ENCODE data around the gene METTL25B. TPM values are rescaled to one million over a fixed set of nuclear protein-coding genes. Genes with fewer than 3 reads are reported as not detected.

METTL25B gene
- 48.9 TPM for polyA plus RNA-seq (2013, experiment 1 of 2)
- 45.3 TPM for polyA plus RNA-seq (2013, experiment 2 of 2)

DNA sequence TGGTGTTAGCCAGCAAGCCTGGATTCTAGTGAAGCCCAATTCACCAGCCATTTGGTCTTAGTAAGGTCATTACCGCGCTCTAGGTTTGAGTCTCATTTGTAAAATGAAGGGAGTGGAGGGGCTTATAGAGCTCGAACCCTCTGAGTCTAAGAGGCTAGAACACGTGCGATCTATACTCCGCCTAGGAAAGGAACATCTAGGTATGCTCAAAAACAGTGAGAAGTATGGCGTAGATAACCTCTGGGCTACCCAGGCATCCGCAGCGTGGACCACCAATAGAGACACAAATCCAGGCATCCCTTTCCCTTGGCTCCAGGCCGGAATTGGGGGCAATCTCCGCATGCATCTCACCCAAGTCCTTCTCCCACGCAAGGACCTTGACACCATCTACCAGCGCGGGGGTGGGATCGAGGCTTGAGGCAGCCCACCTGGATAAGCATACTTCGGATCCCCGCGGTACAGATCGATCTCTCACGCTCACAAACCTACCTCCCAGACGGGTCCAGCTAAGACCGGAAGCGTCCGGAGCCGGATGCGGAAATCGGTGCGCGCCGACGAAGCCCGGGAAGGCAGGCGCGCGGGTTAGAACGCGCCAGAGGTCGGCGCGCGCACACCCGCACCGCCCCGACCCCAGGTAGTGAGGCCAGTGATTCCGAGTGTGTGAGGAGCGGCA is at the start of gene METTL25B:
Gene METTL25B (plus strand): TSS at position 544 of the 673 bp plus-strand sequence. CDS start 636 bp downstream, outside the sequence.
- peak within 1 kb of the TSS; percentile 67 for H2AK5ac ChIP-seq (ENCODE audit: low read depth, low read length)
- H3K23ac ChIP-seq (ENCODE audit: low read depth, low read length, poor library complexity): peak within 1 kb of the TSS; percentile 65
- no peak within 1 kb of the TSS for H2BK12ac ChIP-seq (ENCODE audit: low read length)
- peak within 1 kb of the TSS; percentile 88 to 95 for H3K4me3 ChIP-seq (ENCODE audit: low read length in 2 of 2)
- H3K27ac ChIP-seq (replicated peaks; ENCODE audit: low read length): peak within 1 kb of the TSS; percentile 59
- H3K79me1 ChIP-seq (ENCODE audit: low read depth, low read length): peaks cover 5% of the 10 kb centered on the region
- H2AFZ ChIP-seq (ENCODE audit: low read length): peak within 1 kb of the TSS; percentile 91
- peaks cover 15 to 30% of the 10 kb centered on the region in 2 donors for H3K4me1 ChIP-seq (ENCODE audit: control insufficient read depth in 2 of 2, insufficient read depth in 1 of 2, low read depth in 1 of 2, low read length in 2 of 2)
- peak within 1 kb of the TSS; percentile 91 for H3K18ac ChIP-seq (ENCODE audit: low read length)
- H3K9ac ChIP-seq (ENCODE audit: low read depth, low read length, poor library complexity): peak within 1 kb of the TSS; percentile 96
- H3K27me3 ChIP-seq (ENCODE audit: control insufficient read depth in 3 of 3, insufficient read depth in 3 of 3, low read depth in 1 of 3, low read length in 3 of 3): no peaks in the 10 kb centered on the region
- H3K36me3 ChIP-seq (replicated peaks in 1 of 2; ENCODE audit: control insufficient read depth in 2 of 2, insufficient read depth in 2 of 2, low read length in 2 of 2): peaks cover 27 to 61% of the 10 kb centered on the region in 2 donors
- H3K4ac ChIP-seq (ENCODE audit: low read length): no peak within 1 kb of the TSS
- peak within 1 kb of the TSS; percentile 89 for H3K4me2 ChIP-seq (ENCODE audit: insufficient read depth, low read length, poor library complexity, severe bottlenecking)
- no peaks in the 10 kb centered on the region for H3K9me3 ChIP-seq (replicated peaks in 1 of 2; ENCODE audit: control insufficient read depth in 2 of 2, insufficient read depth in 1 of 2, low read depth in 1 of 2, low read length in 2 of 2)
- no peak within 1 kb of the TSS for H3K14ac ChIP-seq (ENCODE audit: low read length)
- no peak within 1 kb of the TSS for H2BK15ac ChIP-seq (ENCODE audit: low read length)
- DNase-seq (ENCODE audit: low spot score): peak; percentile 76
- H2BK5ac ChIP-seq (ENCODE audit: low read length): peak within 1 kb of the TSS; percentile 82
- no CpG with 5 or more reads among the region's 46 CpGs for WGBS, 2 donors (ENCODE audit: extremely low coverage in 2 of 2, insufficient read length in 2 of 2, insufficient replicate concordance in 1 of 2)
- H2BK120ac ChIP-seq (ENCODE audit: low read depth, low read length): no peak within 1 kb of the TSS
- H4K91ac ChIP-seq (ENCODE audit: low read depth, low read length, poor library complexity): no peak within 1 kb of the TSS
- H4K8ac ChIP-seq (ENCODE audit: low read depth, low read length): no peak within 1 kb of the TSS

DNA sequence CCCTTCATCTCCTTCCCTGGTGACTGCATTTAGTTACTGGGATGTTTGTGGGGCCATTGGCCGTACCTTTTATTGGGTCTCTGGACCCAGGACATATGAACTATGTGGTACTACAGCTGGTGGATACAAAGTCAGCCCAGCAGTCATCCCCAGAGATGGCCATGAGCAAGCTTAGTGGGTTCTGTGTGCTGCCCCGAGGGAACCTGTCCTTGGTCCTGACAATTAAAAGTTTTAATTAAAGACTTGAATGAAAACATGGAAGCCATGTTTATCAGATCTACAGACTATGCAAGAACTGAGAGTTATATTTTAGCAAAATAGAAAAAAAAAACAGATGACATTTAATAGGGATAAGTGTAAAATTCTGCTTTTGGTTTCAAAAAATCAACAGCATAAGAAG is 48.2 kb upstream of the METTL25B start:
- H3K4ac ChIP-seq (ENCODE audit: low read length): no peak overlapping the region
- no peak overlapping the region for H2BK5ac ChIP-seq (ENCODE audit: low read length)
- no peak overlapping the region for H2BK15ac ChIP-seq (ENCODE audit: low read length)
- H4K8ac ChIP-seq (ENCODE audit: low read depth, low read length): no peak overlapping the region
- no peaks in the 10 kb centered on the region for H3K9me3 ChIP-seq (replicated peaks in 1 of 2; ENCODE audit: control insufficient read depth in 2 of 2, insufficient read depth in 1 of 2, low read depth in 1 of 2, low read length in 2 of 2)
- H3K4me3 ChIP-seq (ENCODE audit: low read length in 2 of 2): no peak overlapping the region
- WGBS, 2 donors (ENCODE audit: extremely low coverage in 2 of 2, insufficient read length in 2 of 2, insufficient replicate concordance in 1 of 2): no CpG with 5 or more reads among the region's 2 CpGs
- H3K4me1 ChIP-seq (ENCODE audit: control insufficient read depth in 2 of 2, insufficient read depth in 1 of 2, low read depth in 1 of 2, low read length in 2 of 2): peaks cover 8 to 13% of the 10 kb centered on the region in 2 donors
- H3K4me2 ChIP-seq (ENCODE audit: insufficient read depth, low read length, poor library complexity, severe bottlenecking): no peak overlapping the region
- no peak overlapping the region for H3K23ac ChIP-seq (ENCODE audit: low read depth, low read length, poor library complexity)
- H4K91ac ChIP-seq (ENCODE audit: low read depth, low read length, poor library complexity): no peak overlapping the region
- no peak overlapping the region for H2AK5ac ChIP-seq (ENCODE audit: low read depth, low read length)
- H3K27ac ChIP-seq (replicated peaks; ENCODE audit: low read length): no peak overlapping the region
- no peak overlapping the region for H2AFZ ChIP-seq (ENCODE audit: low read length)
- H3K27me3 ChIP-seq (ENCODE audit: control insufficient read depth in 3 of 3, insufficient read depth in 3 of 3, low read depth in 1 of 3, low read length in 3 of 3): peaks cover 0 to 58% (median 0%) of the 10 kb centered on the region in 3 experiments
- no peak overlapping the region for H3K9ac ChIP-seq (ENCODE audit: low read depth, low read length, poor library complexity)
- H2BK120ac ChIP-seq (ENCODE audit: low read depth, low read length): no peak overlapping the region
- peaks cover 3% of the 10 kb centered on the region for H3K79me1 ChIP-seq (ENCODE audit: low read depth, low read length)
- H2BK12ac ChIP-seq (ENCODE audit: low read length): no peak overlapping the region
- DNase-seq (ENCODE audit: low spot score): no peak
- no peak overlapping the region for H3K14ac ChIP-seq (ENCODE audit: low read length)
- H3K18ac ChIP-seq (ENCODE audit: low read length): no peak overlapping the region
- peaks cover 2 to 10% of the 10 kb centered on the region in 2 donors for H3K36me3 ChIP-seq (replicated peaks in 1 of 2; ENCODE audit: control insufficient read depth in 2 of 2, insufficient read depth in 2 of 2, low read length in 2 of 2)

DNA sequence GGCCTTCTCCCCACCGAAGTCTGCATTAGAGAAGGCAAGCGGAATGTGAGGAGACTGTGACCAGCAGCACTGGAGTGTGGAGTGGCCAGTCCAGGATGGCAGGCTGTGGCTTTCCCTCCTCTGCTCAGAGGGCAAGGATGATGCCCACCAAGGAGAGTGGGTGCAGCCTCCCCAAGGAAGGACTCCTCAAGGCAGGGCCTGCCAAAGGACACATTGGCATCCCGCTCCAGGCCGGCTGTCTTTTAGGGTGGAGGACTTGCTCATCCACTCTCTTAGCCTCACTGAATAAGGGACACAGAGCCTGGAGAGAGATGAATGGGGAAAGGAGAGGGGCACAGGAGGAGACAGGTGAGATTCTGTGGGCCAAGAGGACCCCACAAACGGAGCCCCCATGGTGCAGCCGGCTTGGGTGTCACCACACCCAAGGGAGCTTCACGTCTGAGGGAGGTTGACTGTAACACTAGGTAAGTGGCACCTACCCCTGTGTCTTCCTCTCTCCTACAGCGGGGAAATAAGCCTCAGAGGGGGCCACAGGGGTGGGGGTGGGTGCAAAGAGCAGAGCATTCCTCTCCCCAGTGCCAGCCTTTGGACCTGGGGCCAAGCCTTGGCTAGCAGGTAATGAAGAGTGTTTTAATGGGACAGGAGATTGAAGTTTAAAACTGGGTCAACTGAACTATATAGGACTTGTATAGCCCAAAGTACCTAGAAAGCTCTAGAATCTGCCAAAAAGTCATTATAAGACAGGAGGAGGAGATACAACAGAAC is 46.9 kb upstream of the METTL25B start:
- peak overlapping the region; percentile 48 for H2BK12ac ChIP-seq (ENCODE audit: low read length)
- H3K79me1 ChIP-seq (ENCODE audit: low read depth, low read length): peaks cover 2% of the 10 kb centered on the region
- no peaks in the 10 kb centered on the region for H3K9me3 ChIP-seq (replicated peaks in 1 of 2; ENCODE audit: control insufficient read depth in 2 of 2, insufficient read depth in 1 of 2, low read depth in 1 of 2, low read length in 2 of 2)
- no CpG with 5 or more reads among the region's 8 CpGs for WGBS, 2 donors (ENCODE audit: extremely low coverage in 2 of 2, insufficient read length in 2 of 2, insufficient replicate concordance in 1 of 2)
- no peak overlapping the region for H3K14ac ChIP-seq (ENCODE audit: low read length)
- peak overlapping the region; percentile 59 for H3K4ac ChIP-seq (ENCODE audit: low read length)
- H3K27me3 ChIP-seq (ENCODE audit: control insufficient read depth in 3 of 3, insufficient read depth in 3 of 3, low read depth in 1 of 3, low read length in 3 of 3): peaks cover 0 to 62% (median 0%) of the 10 kb centered on the region in 3 experiments
- no peak overlapping the region for H3K4me2 ChIP-seq (ENCODE audit: insufficient read depth, low read length, poor library complexity, severe bottlenecking)
- no peak overlapping the region for H3K18ac ChIP-seq (ENCODE audit: low read length)
- no peak overlapping the region for H3K27ac ChIP-seq (replicated peaks; ENCODE audit: low read length)
- H4K91ac ChIP-seq (ENCODE audit: low read depth, low read length, poor library complexity): no peak overlapping the region
- H2AK5ac ChIP-seq (ENCODE audit: low read depth, low read length): peak overlapping the region; percentile 70
- no peak overlapping the region for H2AFZ ChIP-seq (ENCODE audit: low read length)
- H2BK5ac ChIP-seq (ENCODE audit: low read length): peak overlapping the region; percentile 16
- peaks cover 8 to 9% of the 10 kb centered on the region in 2 donors for H3K4me1 ChIP-seq (ENCODE audit: control insufficient read depth in 2 of 2, insufficient read depth in 1 of 2, low read depth in 1 of 2, low read length in 2 of 2)
- H3K36me3 ChIP-seq (replicated peaks in 1 of 2; ENCODE audit: control insufficient read depth in 2 of 2, insufficient read depth in 2 of 2, low read length in 2 of 2): no peaks in the 10 kb centered on the region
- no peak overlapping the region for H2BK120ac ChIP-seq (ENCODE audit: low read depth, low read length)
- H3K9ac ChIP-seq (ENCODE audit: low read depth, low read length, poor library complexity): no peak overlapping the region
- H3K4me3 ChIP-seq (ENCODE audit: low read length in 2 of 2): no peak overlapping the region
- no peak for DNase-seq (ENCODE audit: low spot score)
- peak overlapping the region; percentile 92 for H2BK15ac ChIP-seq (ENCODE audit: low read length)
- no peak overlapping the region for H3K23ac ChIP-seq (ENCODE audit: low read depth, low read length, poor library complexity)
- no peak overlapping the region for H4K8ac ChIP-seq (ENCODE audit: low read depth, low read length)

All from neuronal stem cell (in vitro differentiated cells).